ENCODE measurements around the gene MRGPRG. TPM values are rescaled to one million over a fixed set of nuclear protein-coding genes. Genes with fewer than 3 reads are reported as not detected.

Gene MRGPRG
- total RNA-seq, 1 experiment from 2014 or later, result not detected

GRCh38 chr11:3194016-3194816 lies 24.4 kb downstream of the MRGPRG start:
- Histone ChIP-seq H3K9ac (ENCODE audit: low read length) (no peak overlapping the region), H3K4me2 (ENCODE audit: low read depth, low read length, poor library complexity, severe bottlenecking) (no peak overlapping the region), H3K36me3 (ENCODE audit: insufficient read depth, low read length) (no peaks in the 10 kb centered on the region), H3K9me3 (ENCODE audit: low read length) (no peaks in the 10 kb centered on the region), H4K20me1 (ENCODE audit: insufficient read depth, low read depth, low read length) (no peaks in the 10 kb centered on the region), H3K27me3 (ENCODE audit: low read length) (no peaks in the 10 kb centered on the region), H2AFZ (ENCODE audit: low read length) (no peak overlapping the region), H3K79me2 (ENCODE audit: low read length) (no peaks in the 10 kb centered on the region), H3K4me3 (ENCODE audit: low read length) (no peak overlapping the region), H3K9me2 (replicated peaks; ENCODE audit: insufficient read depth, low read length) (no peaks in the 10 kb centered on the region), H3K4me1 (ENCODE audit: low read length) (peaks cover 5% of the 10 kb centered on the region), H3K27ac (ENCODE audit: low read length) (no peak overlapping the region)
- no peak for DNase-seq

GRCh38 chr11:3193373-3194015 lies 25.1 kb downstream of the MRGPRG start:
- Histone ChIP-seq H3K27me3 (ENCODE audit: low read length) (no peaks in the 10 kb centered on the region), H4K20me1 (ENCODE audit: insufficient read depth, low read depth, low read length) (no peaks in the 10 kb centered on the region), H3K27ac (ENCODE audit: low read length) (no peak overlapping the region), H3K79me2 (ENCODE audit: low read length) (no peaks in the 10 kb centered on the region), H3K9me3 (ENCODE audit: low read length) (no peaks in the 10 kb centered on the region), H3K4me3 (ENCODE audit: low read length) (no peak overlapping the region), H3K4me2 (ENCODE audit: low read depth, low read length, poor library complexity, severe bottlenecking) (no peak overlapping the region), H2AFZ (ENCODE audit: low read length) (no peak overlapping the region), H3K4me1 (ENCODE audit: low read length) (peaks cover 5% of the 10 kb centered on the region), H3K36me3 (ENCODE audit: insufficient read depth, low read length) (no peaks in the 10 kb centered on the region), H3K9me2 (replicated peaks; ENCODE audit: insufficient read depth, low read length) (no peaks in the 10 kb centered on the region), H3K9ac (ENCODE audit: low read length) (no peak overlapping the region)
- no peak for DNase-seq

- H3K4me1 ChIP-seq (ENCODE audit: low read length), result no peaks in the 10 kb centered on the region
- H3K27ac ChIP-seq (ENCODE audit: low read length), result no peak overlapping the region
- no peak overlapping the region for H2AFZ ChIP-seq (ENCODE audit: low read length)
- no peaks in the 10 kb centered on the region for H3K79me2 ChIP-seq (ENCODE audit: low read length)
- H3K9ac ChIP-seq (ENCODE audit: low read length), result no peak overlapping the region
- no peaks in the 10 kb centered on the region for H4K20me1 ChIP-seq (ENCODE audit: insufficient read depth, low read depth, low read length)
- no peak for DNase-seq
- no peak overlapping the region for H3K4me2 ChIP-seq (ENCODE audit: low read depth, low read length, poor library complexity, severe bottlenecking)
- H3K36me3 ChIP-seq (ENCODE audit: insufficient read depth, low read length), result no peaks in the 10 kb centered on the region
- no peaks in the 10 kb centered on the region for H3K9me3 ChIP-seq (ENCODE audit: low read length)
- H3K27me3 ChIP-seq (ENCODE audit: low read length), result no peaks in the 10 kb centered on the region
- no peaks in the 10 kb centered on the region for H3K9me2 ChIP-seq (replicated peaks; ENCODE audit: insufficient read depth, low read length)
- H3K4me3 ChIP-seq (ENCODE audit: low read length), result no peak overlapping the region
Measured at GRCh38 chr11:3192511-3193372, 25.9 kb downstream of the MRGPRG start.

- Histone ChIP-seq H3K27me3 (ENCODE audit: low read length) (no peaks in the 10 kb centered on the region), H2AFZ (ENCODE audit: low read length) (no peak overlapping the region)
Measured at GRCh38 chr11:3191586-3192324, 26.9 kb downstream of the MRGPRG start.

GRCh38 chr11:3190600-3190999 lies 28.0 kb downstream of the MRGPRG start:
- no peaks in the 10 kb centered on the region for H3K9me2 ChIP-seq (replicated peaks; ENCODE audit: insufficient read depth, low read length)
- no peak overlapping the region for H3K27ac ChIP-seq (ENCODE audit: low read length)
- H3K4me1 ChIP-seq (ENCODE audit: low read length), result no peaks in the 10 kb centered on the region
- no peak for DNase-seq
- H3K79me2 ChIP-seq (ENCODE audit: low read length), result no peaks in the 10 kb centered on the region
- H4K20me1 ChIP-seq (ENCODE audit: insufficient read depth, low read depth, low read length), result no peaks in the 10 kb centered on the region
- H3K4me3 ChIP-seq (ENCODE audit: low read length), result no peak overlapping the region
- H3K4me2 ChIP-seq (ENCODE audit: low read depth, low read length, poor library complexity, severe bottlenecking), result no peak overlapping the region
- no peaks in the 10 kb centered on the region for H3K36me3 ChIP-seq (ENCODE audit: insufficient read depth, low read length)
- H2AFZ ChIP-seq (ENCODE audit: low read length), result no peak overlapping the region
- no peaks in the 10 kb centered on the region for H3K9me3 ChIP-seq (ENCODE audit: low read length)
- H3K27me3 ChIP-seq (ENCODE audit: low read length), result no peaks in the 10 kb centered on the region
- H3K9ac ChIP-seq (ENCODE audit: low read length), result no peak overlapping the region

More at GRCh38 chr11:3191586-3192324, 26.9 kb downstream of the MRGPRG start:
- DNase-seq, result no peak
- Histone ChIP-seq H3K4me2 (ENCODE audit: low read depth, low read length, poor library complexity, severe bottlenecking) (no peak overlapping the region), H3K36me3 (ENCODE audit: insufficient read depth, low read length) (no peaks in the 10 kb centered on the region), H3K9me2 (replicated peaks; ENCODE audit: insufficient read depth, low read length) (no peaks in the 10 kb centered on the region), H3K4me3 (ENCODE audit: low read length) (no peak overlapping the region), H3K9me3 (ENCODE audit: low read length) (no peaks in the 10 kb centered on the region), H3K27ac (ENCODE audit: low read length) (no peak overlapping the region), H3K4me1 (ENCODE audit: low read length) (no peaks in the 10 kb centered on the region), H3K79me2 (ENCODE audit: low read length) (no peaks in the 10 kb centered on the region), H3K9ac (ENCODE audit: low read length) (no peak overlapping the region), H4K20me1 (ENCODE audit: insufficient read depth, low read depth, low read length) (no peaks in the 10 kb centered on the region)

- Histone ChIP-seq H3K27ac (ENCODE audit: low read length) (no peak overlapping the region), H3K4me2 (ENCODE audit: low read depth, low read length, poor library complexity, severe bottlenecking) (no peak overlapping the region), H3K9me2 (replicated peaks; ENCODE audit: insufficient read depth, low read length) (no peaks in the 10 kb centered on the region), H4K20me1 (ENCODE audit: insufficient read depth, low read depth, low read length) (no peaks in the 10 kb centered on the region), H3K36me3 (ENCODE audit: insufficient read depth, low read length) (no peaks in the 10 kb centered on the region), H2AFZ (ENCODE audit: low read length) (no peak overlapping the region), H3K9me3 (ENCODE audit: low read length) (no peaks in the 10 kb centered on the region), H3K27me3 (ENCODE audit: low read length) (no peaks in the 10 kb centered on the region), H3K4me1 (ENCODE audit: low read length) (no peaks in the 10 kb centered on the region), H3K9ac (ENCODE audit: low read length) (no peak overlapping the region), H3K4me3 (ENCODE audit: low read length) (no peak overlapping the region), H3K79me2 (ENCODE audit: low read length) (no peaks in the 10 kb centered on the region)
- DNase-seq, result no peak
Measured at GRCh38 chr11:3189886-3190583, 28.6 kb downstream of the MRGPRG start.

- Histone ChIP-seq H3K9me3 (ENCODE audit: low read length) (no peaks in the 10 kb centered on the region), H3K27me3 (ENCODE audit: low read length) (no peaks in the 10 kb centered on the region), H3K36me3 (ENCODE audit: insufficient read depth, low read length) (no peaks in the 10 kb centered on the region), H3K9me2 (replicated peaks; ENCODE audit: insufficient read depth, low read length) (no peaks in the 10 kb centered on the region), H3K79me2 (ENCODE audit: low read length) (no peaks in the 10 kb centered on the region), H3K4me2 (ENCODE audit: low read depth, low read length, poor library complexity, severe bottlenecking) (no peak overlapping the region), H4K20me1 (ENCODE audit: insufficient read depth, low read depth, low read length) (no peaks in the 10 kb centered on the region), H3K4me1 (ENCODE audit: low read length) (no peaks in the 10 kb centered on the region), H2AFZ (ENCODE audit: low read length) (no peak overlapping the region), H3K27ac (ENCODE audit: low read length) (no peak overlapping the region), H3K9ac (ENCODE audit: low read length) (no peak overlapping the region), H3K4me3 (ENCODE audit: low read length) (no peak overlapping the region)
- no peak for DNase-seq
Measured at GRCh38 chr11:3189196-3189843, 29.3 kb downstream of the MRGPRG start.

All from Karpas-422 (cell line).